NB4 (cell line): ENCODE measurements around the gene KCNQ1.

Experiments
- POLR2A ChIP-seq: IDR thresholded peaks from 2 replicates; pipeline ENCODE4 v1.6.1; 2011; ENCODE audit warnings: mild to moderate bottlenecking; ENCODE audit not compliant: insufficient read length; ENCODE audit errors: extremely low read depth
- TF ChIP-seq, protein P1 (sequence below): IDR thresholded peaks from one replicate; pipeline ENCODE4 v1.5.1; 2012; ENCODE audit warnings: low read depth, low read length

- TF ChIP-seq, protein P1, sequence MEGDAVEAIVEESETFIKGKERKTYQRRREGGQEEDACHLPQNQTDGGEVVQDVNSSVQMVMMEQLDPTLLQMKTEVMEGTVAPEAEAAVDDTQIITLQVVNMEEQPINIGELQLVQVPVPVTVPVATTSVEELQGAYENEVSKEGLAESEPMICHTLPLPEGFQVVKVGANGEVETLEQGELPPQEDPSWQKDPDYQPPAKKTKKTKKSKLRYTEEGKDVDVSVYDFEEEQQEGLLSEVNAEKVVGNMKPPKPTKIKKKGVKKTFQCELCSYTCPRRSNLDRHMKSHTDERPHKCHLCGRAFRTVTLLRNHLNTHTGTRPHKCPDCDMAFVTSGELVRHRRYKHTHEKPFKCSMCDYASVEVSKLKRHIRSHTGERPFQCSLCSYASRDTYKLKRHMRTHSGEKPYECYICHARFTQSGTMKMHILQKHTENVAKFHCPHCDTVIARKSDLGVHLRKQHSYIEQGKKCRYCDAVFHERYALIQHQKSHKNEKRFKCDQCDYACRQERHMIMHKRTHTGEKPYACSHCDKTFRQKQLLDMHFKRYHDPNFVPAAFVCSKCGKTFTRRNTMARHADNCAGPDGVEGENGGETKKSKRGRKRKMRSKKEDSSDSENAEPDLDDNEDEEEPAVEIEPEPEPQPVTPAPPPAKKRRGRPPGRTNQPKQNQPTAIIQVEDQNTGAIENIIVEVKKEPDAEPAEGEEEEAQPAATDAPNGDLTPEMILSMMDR: no peak
- TF ChIP-seq POLR2A: no peak
These were observed 7.3 kb upstream of the KCNQ1 start for GRCh38 chr11:2437516-2437915.
